AG04449 (cell line): ENCODE data around the gene RIMBP3B.
"Not testable (repeated sequence)": the region's sequence is repeated elsewhere in the genome, so short reads cannot be mapped to it uniquely, and the experiment has no call there.

ENCODE experiments used
- CTCF ChIA-PET: fragments of 350-600 bp; formaldehyde crosslinking; extraction: SDS; loops from one replicate; lab custom pipeline; 2021; ENCODE audit warnings: antibody characterized with exemption; lab: Yijun Ruan, JAX
- POLR2A ChIA-PET: fragments of 400-600, 350-600 bp; formaldehyde crosslinking; extraction: SDS; loops from one replicate; lab custom pipeline; 2020; ENCODE audit warnings: antibody characterized with exemption, inconsistent platforms; lab: Yijun Ruan, JAX
- DNase-seq: peaks from one replicate; pipeline ENCODE4 v3.0.0-alpha.2; 2010; ENCODE audit warnings: low read depth, low spot score
- H3K4me3 ChIP-seq: 2 replicates; pipeline ENCODE4 v1.5.1; 2011; ENCODE audit warnings: low read depth, mild to moderate bottlenecking, control low read depth, low read length

RIMBP3B gene

GRCh38 chr22:21402763-21403314, 19.3 kb downstream of the RIMBP3B start:
- CTCF ChIA-PET, POLR2A ChIA-PET, H3K4me3 ChIP-seq, DNase-seq: not testable (repeated sequence)

GRCh38 chr22:21407139-21407538, 23.6 kb downstream of the RIMBP3B start:
- POLR2A ChIA-PET, DNase-seq, CTCF ChIA-PET, H3K4me3 ChIP-seq: not testable (repeated sequence)

GRCh38 chr22:21407792-21408191, 24.2 kb downstream of the RIMBP3B start:
- CTCF ChIA-PET, DNase-seq, H3K4me3 ChIP-seq, POLR2A ChIA-PET: not testable (repeated sequence)

- CTCF ChIA-PET, POLR2A ChIA-PET, DNase-seq, H3K4me3 ChIP-seq: not testable (repeated sequence)
Measured at GRCh38 chr22:21416375-21416774, 32.8 kb downstream of the RIMBP3B start.

GRCh38 chr22:21417227-21417746, 33.7 kb downstream of the RIMBP3B start, which contains the start of gene HIC2:
TSS of gene HIC2 (plus strand) at chr22:21417371. CDS start at chr22:21442832, 25,461 bp downstream.
- DNase-seq, POLR2A ChIA-PET, CTCF ChIA-PET: not testable (repeated sequence)
- H3K4me3 ChIP-seq: peak within 1 kb of the TSS; percentile 54

GRCh38 chr22:21417853-21418252, 34.3 kb downstream of the RIMBP3B start:
- DNase-seq, CTCF ChIA-PET, POLR2A ChIA-PET: not testable (repeated sequence)
- H3K4me3 ChIP-seq: peak overlapping the region; percentile 54

- H3K4me3 ChIP-seq, POLR2A ChIA-PET, CTCF ChIA-PET, DNase-seq: not testable (repeated sequence)
Measured at GRCh38 chr22:21418974-21419638, 35.6 kb downstream of the RIMBP3B start.

- CTCF ChIA-PET: not testable (repeated sequence)
Measured at GRCh38 chr22:21420180-21420763, 36.7 kb downstream of the RIMBP3B start.

GRCh38 chr22:21424084-21424709, 40.6 kb downstream of the RIMBP3B start:
- H3K4me3 ChIP-seq, POLR2A ChIA-PET, CTCF ChIA-PET, DNase-seq: not testable (repeated sequence)

More at GRCh38 chr22:21420180-21420763, 36.7 kb downstream of the RIMBP3B start:
- DNase-seq, H3K4me3 ChIP-seq, POLR2A ChIA-PET: not testable (repeated sequence)

GRCh38 chr22:21434378-21435233, 51.1 kb downstream of the RIMBP3B start:
- H3K4me3 ChIP-seq, POLR2A ChIA-PET, DNase-seq, CTCF ChIA-PET: not testable (repeated sequence)

GRCh38 chr22:21435998-21436810, 52.7 kb downstream of the RIMBP3B start:
- DNase-seq, H3K4me3 ChIP-seq, CTCF ChIA-PET, POLR2A ChIA-PET: not testable (repeated sequence)

- DNase-seq, POLR2A ChIA-PET, CTCF ChIA-PET, H3K4me3 ChIP-seq: not testable (repeated sequence)
Measured at GRCh38 chr22:21438013-21438412, 54.5 kb downstream of the RIMBP3B start.
